NT2/D1 (cell line): ENCODE results near the gene ADAMTS18.

ENCODE experiments used
- DNase-seq: peaks from one replicate; pipeline ENCODE4 v3.0.0-alpha.2; 2011; ENCODE audit warnings: low read depth, low spot score
- H3K27me3 ChIP-seq: 2 replicates; pipeline ENCODE4 v1.6.0; 2011; ENCODE audit warnings: mild to moderate bottlenecking; ENCODE audit not compliant: insufficient read length, insufficient read depth
- H3K36me3 ChIP-seq: 2 replicates; pipeline ENCODE4 v1.6.1; 2011; ENCODE audit warnings: mild to moderate bottlenecking, low read length, mixed read lengths; ENCODE audit not compliant: insufficient read depth, insufficient read length
- H3K4me1 ChIP-seq: 2 replicates; pipeline ENCODE4 v1.5.1; 2011; ENCODE audit not compliant: insufficient read depth, insufficient read length
- H3K4me3 ChIP-seq: 2 replicates; pipeline ENCODE4 v1.5.1; 2011; ENCODE audit warnings: low read depth; ENCODE audit not compliant: insufficient read length
- H3K9ac ChIP-seq: 2 replicates; pipeline ENCODE4 v1.6.0; 2011; ENCODE audit warnings: low read depth; ENCODE audit not compliant: insufficient read length
- H3K9me3 ChIP-seq: 2 replicates; pipeline ENCODE4 v1.5.1; 2011; ENCODE audit warnings: mild to moderate bottlenecking, low read length; ENCODE audit not compliant: insufficient read depth
- SUZ12 ChIP-seq: IDR thresholded peaks from 2 replicates; pipeline ENCODE4 v1.6.1; 2011; ENCODE audit not compliant: insufficient read length, insufficient read depth; ENCODE audit errors: extremely low read depth
- YY1 ChIP-seq: IDR thresholded peaks from 2 replicates; pipeline ENCODE4 v1.6.1; 2011; ENCODE audit not compliant: insufficient read length, insufficient read depth
- ZNF274 ChIP-seq: IDR thresholded peaks from 2 replicates; pipeline ENCODE4 v1.6.1; 2011; ENCODE audit warnings: mild to moderate bottlenecking, low read depth, low read length

The ADAMTS18 gene

DNA sequence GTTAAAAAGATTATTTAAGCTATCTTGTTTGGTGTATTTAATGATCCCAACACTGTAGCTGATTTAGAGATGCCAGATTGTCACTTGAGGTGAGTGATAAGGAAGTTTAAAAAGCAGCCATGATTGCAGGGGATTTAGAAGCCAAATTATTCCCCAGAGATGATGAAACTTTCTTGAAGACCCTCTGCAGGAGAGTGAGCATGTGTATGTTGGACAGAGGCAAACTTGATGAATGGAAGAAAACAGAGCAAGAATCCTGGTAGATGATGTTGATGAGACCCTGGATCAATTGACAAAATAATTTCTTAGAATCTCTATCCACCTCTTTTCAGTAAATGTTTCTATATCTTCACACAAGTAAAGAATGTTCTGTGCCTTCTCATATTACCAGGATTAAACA lies 14.4 kb upstream of the ADAMTS18 start:
- Histone ChIP-seq H3K4me3 (no peak overlapping the region), H3K9me3 (no peaks in the 10 kb centered on the region), H3K36me3 (no peaks in the 10 kb centered on the region), H3K27me3 (no peaks in the 10 kb centered on the region), H3K9ac (no peak overlapping the region), H3K4me1 (no peaks in the 10 kb centered on the region)
- DNase-seq = no peak
- TF ChIP-seq YY1 (no peak), ZNF274 (no peak), SUZ12 (no peak)

DNA sequence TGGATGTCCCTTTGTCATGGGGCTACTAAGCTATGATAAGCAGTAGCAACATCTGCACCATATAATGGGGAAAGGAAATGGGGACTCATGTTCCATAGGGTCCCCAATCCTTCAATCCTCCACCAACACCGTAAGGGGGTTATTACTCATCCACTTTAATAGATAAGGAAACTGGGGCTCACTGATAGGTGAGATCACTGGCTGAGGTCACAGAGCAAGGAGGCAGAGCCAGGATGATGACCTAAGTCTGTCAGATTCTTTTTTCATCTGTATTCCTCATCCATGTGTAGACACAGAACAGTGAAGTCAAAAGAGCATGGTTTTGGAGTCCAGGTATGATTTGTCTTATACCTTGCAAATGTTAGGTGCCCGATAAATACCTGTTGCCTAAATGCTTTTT lies 10.5 kb upstream of the ADAMTS18 start:
- Histone ChIP-seq H3K4me3 (no peak overlapping the region), H3K9me3 (no peaks in the 10 kb centered on the region), H3K27me3 (no peaks in the 10 kb centered on the region), H3K36me3 (no peaks in the 10 kb centered on the region), H3K4me1 (no peaks in the 10 kb centered on the region), H3K9ac (no peak overlapping the region)
- TF ChIP-seq SUZ12 (no peak), YY1 (no peak), ZNF274 (no peak)
- no peak for DNase-seq

DNA sequence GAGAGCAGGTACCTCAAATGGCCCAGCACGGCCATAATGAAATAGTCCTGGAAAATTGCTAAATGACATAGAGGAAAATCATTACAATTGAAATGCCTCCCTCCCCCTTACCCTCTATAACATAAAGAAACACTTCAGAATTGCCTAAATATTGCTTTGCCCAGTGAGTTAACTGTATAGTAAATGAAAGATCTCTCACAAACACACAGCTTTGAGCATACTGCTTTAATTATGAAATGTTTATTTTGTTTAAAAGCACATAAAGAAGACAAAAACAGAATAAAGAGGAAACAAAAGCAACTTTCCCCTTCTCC lies 9.3 kb upstream of the ADAMTS18 start:
- TF ChIP-seq ZNF274 = no peak
- TF ChIP-seq YY1 = no peak
- no peak for TF ChIP-seq SUZ12
- no peak for DNase-seq

DNA sequence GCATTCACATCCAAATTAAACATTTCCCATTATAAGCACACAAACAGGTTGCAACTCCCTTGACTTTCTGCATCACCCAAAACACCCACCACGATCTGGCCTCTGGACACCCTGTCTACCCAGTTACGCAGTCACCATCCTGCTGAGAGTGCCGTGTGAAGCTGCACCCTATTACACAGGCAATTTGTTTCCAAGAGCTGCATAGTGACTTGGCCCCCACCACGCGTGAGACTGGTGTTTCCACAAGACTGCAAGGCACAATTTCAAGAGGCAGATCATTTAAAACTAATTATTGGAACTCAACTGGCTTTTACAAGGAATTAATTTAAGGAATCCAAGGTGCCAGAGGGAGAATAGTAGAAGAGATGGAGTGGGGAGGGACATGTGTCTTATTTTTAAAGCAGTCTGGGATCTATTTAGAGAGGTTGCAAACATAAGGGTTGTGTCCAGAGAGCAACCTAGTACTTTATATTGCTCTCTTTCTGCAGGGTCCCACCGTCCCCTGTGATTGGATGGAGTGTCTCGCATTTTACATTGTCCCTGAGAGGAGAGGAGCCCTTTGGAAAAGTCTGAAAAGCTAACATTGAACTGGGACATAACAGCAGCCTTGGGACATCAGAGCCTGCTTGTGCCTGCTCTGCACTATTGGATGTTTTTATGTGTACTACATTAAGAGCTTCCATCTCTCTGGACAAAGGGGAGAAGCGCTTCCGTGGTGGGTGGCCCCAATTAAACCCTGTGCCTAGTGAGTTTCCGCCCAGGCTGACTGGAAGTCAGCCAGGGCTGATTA lies 8.7 kb upstream of the ADAMTS18 start:
- Histone ChIP-seq H3K9ac (no peak overlapping the region), H3K27me3 (no peaks in the 10 kb centered on the region), H3K9me3 (no peaks in the 10 kb centered on the region), H3K36me3 (no peaks in the 10 kb centered on the region), H3K4me3 (no peak overlapping the region), H3K4me1 (no peaks in the 10 kb centered on the region)
- no peak for DNase-seq
- TF ChIP-seq ZNF274 (no peak), SUZ12 (no peak), YY1 (no peak)

More for the DNA sequence above, 9.3 kb upstream of the ADAMTS18 start:
- no peaks in the 10 kb centered on the region for H3K27me3 ChIP-seq
- no peak overlapping the region for H3K9ac ChIP-seq
- no peak overlapping the region for H3K4me3 ChIP-seq
- H3K4me1 ChIP-seq = no peaks in the 10 kb centered on the region
- no peaks in the 10 kb centered on the region for H3K36me3 ChIP-seq
- no peaks in the 10 kb centered on the region for H3K9me3 ChIP-seq

DNA sequence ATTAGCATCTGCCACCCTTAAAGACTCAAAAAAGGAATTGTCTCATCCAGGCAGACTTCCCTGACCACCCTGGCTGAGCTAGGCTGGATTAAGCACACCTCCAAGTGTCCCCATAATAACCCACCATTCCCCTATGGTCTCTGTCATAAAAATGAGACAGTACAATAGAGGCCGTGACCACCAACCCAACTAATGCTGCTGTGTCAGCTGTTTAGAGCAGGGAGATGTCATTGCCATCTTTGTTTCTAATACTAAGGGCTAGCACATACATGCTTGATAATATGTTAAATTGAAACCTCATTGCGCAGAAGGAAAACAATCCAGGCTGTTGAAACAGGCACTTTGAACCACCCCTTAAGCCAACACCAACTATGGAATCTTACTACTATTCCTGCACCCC lies 7.2 kb upstream of the ADAMTS18 start:
- no peak for DNase-seq
- Histone ChIP-seq H3K4me3 (no peak overlapping the region), H3K27me3 (peaks cover 2% of the 10 kb centered on the region), H3K9ac (no peak overlapping the region), H3K9me3 (no peaks in the 10 kb centered on the region), H3K36me3 (no peaks in the 10 kb centered on the region), H3K4me1 (no peaks in the 10 kb centered on the region)
- TF ChIP-seq SUZ12 = no peak
- no peak for TF ChIP-seq YY1
- TF ChIP-seq ZNF274 = no peak

DNA sequence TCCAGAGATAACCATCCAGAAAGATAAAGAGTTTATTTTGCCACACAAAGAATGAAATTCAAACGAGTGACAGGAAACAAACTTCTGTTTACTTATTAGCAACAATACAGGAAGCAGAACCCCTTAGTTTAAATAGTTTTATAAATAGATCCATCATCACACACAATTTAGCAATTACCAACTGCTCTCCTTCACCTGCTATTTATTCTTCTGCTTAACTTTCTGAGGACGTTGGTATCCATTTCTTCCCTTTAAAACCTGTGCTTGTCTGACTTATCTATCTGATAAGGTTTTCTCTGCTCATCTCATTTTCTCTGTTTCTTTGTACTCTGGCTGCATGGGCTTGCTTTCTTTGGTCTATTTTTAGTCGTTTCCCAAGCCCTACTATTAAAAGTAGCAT lies 4.3 kb upstream of the ADAMTS18 start:
- Histone ChIP-seq H3K9me3 (no peaks in the 10 kb centered on the region), H3K27me3 (peaks cover 31% of the 10 kb centered on the region), H3K4me3 (no peak overlapping the region), H3K4me1 (peaks cover 4% of the 10 kb centered on the region), H3K36me3 (no peaks in the 10 kb centered on the region), H3K9ac (no peak overlapping the region)
- no peak for DNase-seq
- TF ChIP-seq ZNF274 = no peak
- no peak for TF ChIP-seq YY1
- TF ChIP-seq SUZ12 = no peak

DNA sequence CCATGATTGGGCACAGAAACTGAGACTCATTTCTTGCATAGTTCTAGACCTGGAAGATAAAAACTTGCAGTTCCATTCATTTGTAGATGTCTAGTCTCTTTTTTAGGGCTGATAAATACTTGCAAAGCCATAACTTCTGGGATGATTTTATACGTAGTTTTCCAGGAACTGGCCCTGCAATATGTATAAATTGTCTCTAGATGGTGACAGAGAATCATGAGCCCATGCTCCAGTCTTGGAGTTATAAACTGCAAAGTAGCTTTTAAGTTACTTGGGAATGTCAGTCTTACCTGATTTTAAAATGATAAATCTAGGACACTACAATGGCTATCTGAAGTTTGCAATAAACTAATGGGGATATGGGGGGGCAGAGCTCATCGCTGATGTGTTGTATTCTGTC lies 3.0 kb upstream of the ADAMTS18 start:
- H3K27me3 ChIP-seq = peaks cover 43% of the 10 kb centered on the region
- H3K9ac ChIP-seq = no peak overlapping the region
- DNase-seq = no peak
- peaks cover 4% of the 10 kb centered on the region for H3K4me1 ChIP-seq
- no peak overlapping the region for H3K4me3 ChIP-seq
- H3K36me3 ChIP-seq = no peaks in the 10 kb centered on the region
- H3K9me3 ChIP-seq = no peaks in the 10 kb centered on the region
- no peak for TF ChIP-seq YY1
- no peak for TF ChIP-seq SUZ12
- no peak for TF ChIP-seq ZNF274
